HEK293 (cell line): ENCODE data around the gene FHIT.

ENCODE experiments used
- CTCF ChIA-PET: fragments of 350-600 bp; formaldehyde crosslinking; extraction: SDS; loops from one replicate; lab custom pipeline; 2021; ENCODE audit warnings: antibody characterized with exemption; lab: Yijun Ruan, JAX
- POLR2A ChIA-PET: fragments of 300-600 bp; formaldehyde crosslinking; extraction: SDS; loops from one replicate; lab custom pipeline; 2020; ENCODE audit warnings: antibody characterized with exemption, inconsistent platforms; lab: Yijun Ruan, JAX
- H3K27ac ChIP-seq: fragments of 200-500 bp; sonication (Bioruptor generic); 2 replicates; pipeline ENCODE4 v1.5.1; 2014; ENCODE audit warnings: low read depth, low read length, control low read depth, inconsistent platforms; ENCODE audit errors: extremely low read depth
- H3K36me3 ChIP-seq, 2 experiments: fragments of 200-500 bp in 1 of 2; sonication (Bioruptor generic) in 1 of 2; 1 replicate in 1 of 2; 2 replicates in 1 of 2; pipeline ENCODE4 v1.5.1; 2014 to 2017; ENCODE audit warnings: inconsistent platforms in 2 of 2, low read length in 2 of 2; ENCODE audit not compliant: control insufficient read depth in 2 of 2, insufficient read depth in 1 of 2
- H3K4me1 ChIP-seq: fragments of 200-500 bp; sonication (Bioruptor generic); 2 replicates; pipeline ENCODE4 v1.5.1; 2014; ENCODE audit warnings: mild to moderate bottlenecking, low read length, inconsistent platforms; ENCODE audit not compliant: control insufficient read depth, insufficient read depth
- H3K4me3 ChIP-seq: 2 replicates; pipeline ENCODE4 v1.5.1; 2011; ENCODE audit warnings: low read depth, mild to moderate bottlenecking, control low read depth, low read length, moderate library complexity
- H3K9me3 ChIP-seq: fragments of 200-500 bp; sonication (Bioruptor generic); 2 replicates; pipeline ENCODE4 v1.5.1; 2014; ENCODE audit warnings: low read depth, low read length, inconsistent platforms; ENCODE audit not compliant: control insufficient read depth, insufficient read depth
- ELK4 ChIP-seq: IDR thresholded peaks from 2 replicates; pipeline ENCODE4 v1.6.1; 2011; ENCODE audit warnings: mild to moderate bottlenecking, low read depth, low read length, borderline replicate concordance
- GLIS1 ChIP-seq: fragments of 450-650 bp; formaldehyde crosslinking; IDR thresholded peaks from 2 replicates; pipeline ENCODE4 v1.5.1; 2016; ENCODE audit warnings: missing biosample characterization, missing genetic modification characterization
- IKZF3 ChIP-seq: fragments of 450-650 bp; IDR thresholded peaks from 2 replicates; pipeline ENCODE4 v1.5.0; 2018; ENCODE audit warnings: missing biosample characterization, mild to moderate bottlenecking, missing genetic modification characterization, moderate library complexity
- KLF8 ChIP-seq: fragments of 450-650 bp; formaldehyde crosslinking; IDR thresholded peaks from 2 replicates; pipeline ENCODE4 v1.5.1; 2016; ENCODE audit warnings: missing biosample characterization, missing genetic modification characterization
- MEIS1 ChIP-seq: sonication (generic); formaldehyde crosslinking; IDR thresholded peaks from 2 replicates; pipeline ENCODE4 v1.8.1; 2022; ENCODE audit warnings: missing genetic modification reagents, mild to moderate bottlenecking, borderline replicate concordance
- OSR2 ChIP-seq: fragments of 450-650 bp; formaldehyde crosslinking; IDR thresholded peaks from 2 replicates; pipeline ENCODE4 v1.5.1; 2016; ENCODE audit warnings: missing biosample characterization, missing genetic modification characterization
- PRDM2 ChIP-seq: fragments of 450-650 bp; formaldehyde crosslinking; IDR thresholded peaks from 2 replicates; pipeline ENCODE4 v1.5.1; 2016; ENCODE audit warnings: missing biosample characterization, missing genetic modification characterization, borderline replicate concordance
- PRDM6 ChIP-seq: fragments of 450-650 bp; formaldehyde crosslinking; IDR thresholded peaks from 2 replicates; pipeline ENCODE4 v1.5.1; 2017; ENCODE audit warnings: missing biosample characterization, missing genetic modification characterization
- SALL2 ChIP-seq: fragments of 450-650 bp; formaldehyde crosslinking; IDR thresholded peaks from 2 replicates; pipeline ENCODE4 v1.5.0; 2017; ENCODE audit warnings: missing biosample characterization, mild to moderate bottlenecking, missing genetic modification characterization, borderline replicate concordance
- ZBTB11 ChIP-seq: fragments of 450-650 bp; formaldehyde crosslinking; conservative IDR thresholded peaks from 2 replicates; pipeline ENCODE4 v1.5.1; 2016; ENCODE audit warnings: low read depth, missing biosample characterization, missing genetic modification characterization
- ZBTB17 ChIP-seq: fragments of 450-650 bp; formaldehyde crosslinking; IDR thresholded peaks from 2 replicates; pipeline ENCODE4 v1.5.1; 2016; ENCODE audit warnings: missing biosample characterization, missing genetic modification characterization
- ZBTB20 ChIP-seq: fragments of 450-650 bp; formaldehyde crosslinking; IDR thresholded peaks from 2 replicates; pipeline ENCODE4 v1.5.1; 2016; ENCODE audit warnings: missing biosample characterization, missing genetic modification characterization
- ZBTB21 ChIP-seq: fragments of 450-650 bp; formaldehyde crosslinking; IDR thresholded peaks from 2 replicates; pipeline ENCODE4 v1.5.1; 2017; ENCODE audit warnings: missing biosample characterization, missing genetic modification characterization
- ZNF155 ChIP-seq: fragments of 450-650 bp; formaldehyde crosslinking; IDR thresholded peaks from 2 replicates; pipeline ENCODE4 v1.5.1; 2016; ENCODE audit warnings: missing biosample characterization, missing genetic modification characterization
- ZNF175 ChIP-seq: fragments of 450-650 bp; formaldehyde crosslinking; IDR thresholded peaks from 2 replicates; pipeline ENCODE4 v1.5.1; 2016; ENCODE audit warnings: missing biosample characterization, missing genetic modification characterization
- ZNF341 ChIP-seq: fragments of 450-650 bp; formaldehyde crosslinking; IDR thresholded peaks from 2 replicates; pipeline ENCODE4; 2016; ENCODE audit warnings: low read depth, missing biosample characterization, missing genetic modification characterization
- ZNF623 ChIP-seq: fragments of 450-650 bp; formaldehyde crosslinking; IDR thresholded peaks from 2 replicates; pipeline ENCODE4 v1.5.1; 2016; ENCODE audit warnings: missing biosample characterization, missing genetic modification characterization
- ZNF658 ChIP-seq: fragments of 450-650 bp; formaldehyde crosslinking; IDR thresholded peaks from 2 replicates; pipeline ENCODE4; 2016; ENCODE audit warnings: missing biosample characterization, missing genetic modification characterization

Gene FHIT

GRCh38 chr3:61199843-61200242 lies 51.4 kb downstream of the FHIT start:
- ChIA-PET POLR2A (no interaction called here), CTCF (no interaction called here)
- TF ChIP-seq ZNF175 (tag by site-specific recombination) (no peak), PRDM6 (tag by site-specific recombination) (0 out of 2 replicates have a peak, but pooled peaks have one; percentile 59), ZNF658 (no peak), IKZF3 (tag by site-specific recombination) (0 out of 2 replicates have a peak, but pooled peaks have one; percentile 47), ELK4 (no peak), OSR2 (tag by site-specific recombination) (0 out of 2 replicates have a peak, but pooled peaks have one; percentile 41), SALL2 (peak; percentile 39; the same call in 1 of the 2 replicates), ZNF341 (tag by site-specific recombination) (peak; percentile 68), ZBTB20 (tag by site-specific recombination) (no peak), PRDM2 (tag by site-specific recombination) (no peak), GLIS1 (tag by site-specific recombination) (no peak), ZNF623 (tag by site-specific recombination) (no peak), ZNF155 (tag by site-specific recombination) (no peak), ZBTB11 (tag by site-specific recombination) (no peak), MEIS1 (CRISPR knock-in tag) (no peak), KLF8 (tag by site-specific recombination) (no peak), ZBTB17 (tag by site-specific recombination) (peak; percentile 56; the same call in 1 of the 2 replicates), ZBTB21 (no peak)
- TF ChIP-seq, all 188 proteins: peak for 6
- Histone ChIP-seq H3K9me3 (no peaks in the 10 kb centered on the region), H3K36me3 (no peaks in the 10 kb centered on the region), H3K27ac (no peak overlapping the region), H3K4me1 (no peaks in the 10 kb centered on the region), H3K4me3 (no peak overlapping the region)
